ENCODE measurements around the gene CCDC73. TPM values are rescaled to one million over a fixed set of nuclear protein-coding genes. Genes with fewer than 3 reads are reported as not detected.

The CCDC73 gene
- total and polyA plus RNA-seq, 2 donors (not counting 1 experiment from before 2014, with no cell fraction given) = 0.05 TPM; not detected in 1

DNA sequence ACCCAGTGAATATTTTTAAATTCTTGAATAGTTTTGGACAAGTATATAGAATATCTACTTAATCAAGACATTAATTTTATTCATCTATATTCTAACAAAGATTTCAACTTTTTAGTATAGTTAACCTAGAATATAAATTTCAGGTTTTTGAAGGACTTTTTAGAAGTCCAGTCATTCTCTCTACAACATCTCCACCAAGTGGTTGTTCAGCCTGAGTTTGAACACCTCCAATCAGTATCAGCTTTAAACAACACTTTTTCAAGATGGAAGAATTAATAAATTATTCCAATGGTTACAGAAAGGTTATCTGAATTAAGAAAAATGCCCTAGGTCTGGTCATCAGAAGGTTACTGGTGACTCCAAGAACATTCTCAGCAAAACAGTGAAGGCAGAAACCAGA lies 179.0 kb downstream of the CCDC73 start:
- H3K4me1 Mint-ChIP-seq = no peaks in the 10 kb centered on the region
- peaks cover 2% of the 10 kb centered on the region for H3K9me3 Mint-ChIP-seq (ENCODE audit: insufficient read depth)
- intact Hi-C loops (cut with micrococcal nuclease) = no loop called here
- H3K27me3 Mint-ChIP-seq = no peaks in the 10 kb centered on the region
- Histone ChIP-seq H3K27me3 (replicated peaks in 1 of 4; ENCODE audit: control extremely low read depth in 1 of 4, control insufficient read depth in 3 of 4, insufficient read depth in 4 of 4, low read length in 3 of 4) (no peaks in the 10 kb centered on the region), H3K4me3 (ENCODE audit: control extremely low read depth in 1 of 5, extremely low read depth in 1 of 5, insufficient read depth in 1 of 5, low read depth in 2 of 5, low read length in 4 of 5) (no peak overlapping the region), H2AFZ (ENCODE audit: insufficient read depth, low read depth, low read length, poor library complexity, severe bottlenecking) (no peak overlapping the region), H3K4me1 (ENCODE audit: control insufficient read depth in 2 of 2, insufficient read depth in 2 of 2, low read length in 2 of 2) (no peaks in the 10 kb centered on the region), H3K9ac (ENCODE audit: low read length) (no peak overlapping the region), H4K20me1 (ENCODE audit: control insufficient read depth, insufficient read depth, low read length, poor library complexity, severe bottlenecking) (no peaks in the 10 kb centered on the region), H3K4me2 (replicated peaks; ENCODE audit: low read depth, low read length, poor library complexity, severe bottlenecking) (no peak overlapping the region), H3K9me3 (ENCODE audit: control extremely low read depth in 1 of 3, control insufficient read depth in 2 of 3, insufficient read depth in 1 of 3, low read length in 2 of 3) (no peaks in the 10 kb centered on the region), H3K27ac (ENCODE audit: low read length in 2 of 2) (no peak overlapping the region), H3K36me3 (replicated peaks in 1 of 2; ENCODE audit: control extremely low read depth in 1 of 2, control insufficient read depth in 1 of 2, extremely low read depth in 1 of 2, insufficient read depth in 2 of 2, low read length in 1 of 2) (no peaks in the 10 kb centered on the region), H3K79me2 (ENCODE audit: control insufficient read depth, insufficient read depth, low read length) (no peaks in the 10 kb centered on the region)
- H3K4me3 Mint-ChIP-seq = no peak overlapping the region
- no peak for ATAC-seq (ENCODE audit: low read depth)
- ChIA-PET CTCF (interaction anchor here (1.3 kb wide), 1 partner anchor 292 kb away, joined by 3 read pairs; no protein-coding TSS in a partner anchor), POLR2A (no interaction called here)
- TF ChIP-seq, protein P1, sequence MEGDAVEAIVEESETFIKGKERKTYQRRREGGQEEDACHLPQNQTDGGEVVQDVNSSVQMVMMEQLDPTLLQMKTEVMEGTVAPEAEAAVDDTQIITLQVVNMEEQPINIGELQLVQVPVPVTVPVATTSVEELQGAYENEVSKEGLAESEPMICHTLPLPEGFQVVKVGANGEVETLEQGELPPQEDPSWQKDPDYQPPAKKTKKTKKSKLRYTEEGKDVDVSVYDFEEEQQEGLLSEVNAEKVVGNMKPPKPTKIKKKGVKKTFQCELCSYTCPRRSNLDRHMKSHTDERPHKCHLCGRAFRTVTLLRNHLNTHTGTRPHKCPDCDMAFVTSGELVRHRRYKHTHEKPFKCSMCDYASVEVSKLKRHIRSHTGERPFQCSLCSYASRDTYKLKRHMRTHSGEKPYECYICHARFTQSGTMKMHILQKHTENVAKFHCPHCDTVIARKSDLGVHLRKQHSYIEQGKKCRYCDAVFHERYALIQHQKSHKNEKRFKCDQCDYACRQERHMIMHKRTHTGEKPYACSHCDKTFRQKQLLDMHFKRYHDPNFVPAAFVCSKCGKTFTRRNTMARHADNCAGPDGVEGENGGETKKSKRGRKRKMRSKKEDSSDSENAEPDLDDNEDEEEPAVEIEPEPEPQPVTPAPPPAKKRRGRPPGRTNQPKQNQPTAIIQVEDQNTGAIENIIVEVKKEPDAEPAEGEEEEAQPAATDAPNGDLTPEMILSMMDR (IDR thresholded peaks at IDR 0.05) = no peak
- no peak for TF ChIP-seq EZH2 (IDR thresholded peaks at IDR 0.05; ENCODE audit: borderline replicate concordance, insufficient read depth, low read depth, low read length, poor library complexity, severe bottlenecking)
- H3K27ac Mint-ChIP-seq = no peak overlapping the region
- DNase-seq = no peak

DNA sequence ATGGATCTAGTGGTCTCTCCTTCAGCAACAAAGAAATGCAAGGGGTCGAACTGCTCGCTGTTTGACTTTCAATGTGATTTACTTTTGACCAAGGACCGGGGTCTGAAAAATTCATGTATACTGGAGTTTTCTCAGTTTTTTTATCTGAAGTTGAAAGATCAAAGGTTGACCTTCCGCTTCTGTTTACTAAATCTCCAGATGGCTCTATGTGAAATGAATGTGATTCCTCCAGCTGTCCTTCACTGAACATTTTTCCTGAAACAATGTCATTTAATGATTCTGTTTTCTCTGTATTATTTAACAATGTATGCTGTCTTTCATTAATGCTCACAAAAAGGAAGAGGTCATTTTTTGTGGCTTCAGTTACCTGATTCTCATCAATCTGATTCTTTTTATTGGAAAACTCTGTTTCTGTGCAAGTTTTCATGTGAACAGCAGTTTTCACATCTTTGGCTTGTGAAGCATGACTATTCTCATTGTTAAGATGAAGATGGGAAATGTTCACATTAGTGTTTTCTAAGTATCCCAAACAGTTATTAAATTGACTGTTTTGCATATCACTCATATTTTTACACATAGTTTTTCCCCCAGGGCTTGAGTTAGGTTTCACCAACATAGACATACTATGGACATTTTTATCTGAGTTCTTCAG lies 180.8 kb downstream of the CCDC73 start:
- no peak for DNase-seq
- CTCF ChIA-PET = no interaction called here

More for the DNA sequence above, 180.8 kb downstream of the CCDC73 start:
- Histone ChIP-seq H3K79me2 (ENCODE audit: control insufficient read depth, insufficient read depth, low read length) (no peaks in the 10 kb centered on the region), H3K4me1 (ENCODE audit: control insufficient read depth in 2 of 2, insufficient read depth in 2 of 2, low read length in 2 of 2) (no peaks in the 10 kb centered on the region), H3K4me2 (replicated peaks; ENCODE audit: low read depth, low read length, poor library complexity, severe bottlenecking) (no peak overlapping the region), H3K4me3 (ENCODE audit: control extremely low read depth in 1 of 5, extremely low read depth in 1 of 5, insufficient read depth in 1 of 5, low read depth in 2 of 5, low read length in 4 of 5) (no peak overlapping the region), H3K27me3 (replicated peaks in 1 of 4; ENCODE audit: control extremely low read depth in 1 of 4, control insufficient read depth in 3 of 4, insufficient read depth in 4 of 4, low read length in 3 of 4) (no peaks in the 10 kb centered on the region), H3K36me3 (replicated peaks in 1 of 2; ENCODE audit: control extremely low read depth in 1 of 2, control insufficient read depth in 1 of 2, extremely low read depth in 1 of 2, insufficient read depth in 2 of 2, low read length in 1 of 2) (no peaks in the 10 kb centered on the region), H3K27ac (ENCODE audit: low read length in 2 of 2) (no peak overlapping the region), H4K20me1 (ENCODE audit: control insufficient read depth, insufficient read depth, low read length, poor library complexity, severe bottlenecking) (no peaks in the 10 kb centered on the region), H2AFZ (ENCODE audit: insufficient read depth, low read depth, low read length, poor library complexity, severe bottlenecking) (no peak overlapping the region), H3K9ac (ENCODE audit: low read length) (no peak overlapping the region), H3K9me3 (ENCODE audit: control extremely low read depth in 1 of 3, control insufficient read depth in 2 of 3, insufficient read depth in 1 of 3, low read length in 2 of 3) (peaks cover 0 to 3% (median 0%) of the 10 kb centered on the region in 3 donors)
- H3K9me3 Mint-ChIP-seq (ENCODE audit: insufficient read depth) = peaks cover 2% of the 10 kb centered on the region
- no peaks in the 10 kb centered on the region for H3K27me3 Mint-ChIP-seq
- WGBS (ENCODE audit: insufficient coverage) = 100% methylated on average over 3 of the region's 4 CpGs
- H3K4me3 Mint-ChIP-seq = no peak overlapping the region
- no peaks in the 10 kb centered on the region for H3K4me1 Mint-ChIP-seq
- POLR2A ChIA-PET = no interaction called here
- no peak overlapping the region for H3K27ac Mint-ChIP-seq
- intact Hi-C loops (cut with micrococcal nuclease) = no loop called here
- no peak for ATAC-seq (ENCODE audit: low read depth)
- TF ChIP-seq, protein P1 (IDR thresholded peaks at IDR 0.05) = no peak
- no peak for TF ChIP-seq EZH2 (IDR thresholded peaks at IDR 0.05; ENCODE audit: borderline replicate concordance, insufficient read depth, low read depth, low read length, poor library complexity, severe bottlenecking)

Measured in B cell (primary cell).